ENCODE data around the gene KANSL1.
"Not testable (repeated sequence)": the region's sequence is repeated elsewhere in the genome, so short reads cannot be mapped to it uniquely, and the experiment has no call there.

DNA sequence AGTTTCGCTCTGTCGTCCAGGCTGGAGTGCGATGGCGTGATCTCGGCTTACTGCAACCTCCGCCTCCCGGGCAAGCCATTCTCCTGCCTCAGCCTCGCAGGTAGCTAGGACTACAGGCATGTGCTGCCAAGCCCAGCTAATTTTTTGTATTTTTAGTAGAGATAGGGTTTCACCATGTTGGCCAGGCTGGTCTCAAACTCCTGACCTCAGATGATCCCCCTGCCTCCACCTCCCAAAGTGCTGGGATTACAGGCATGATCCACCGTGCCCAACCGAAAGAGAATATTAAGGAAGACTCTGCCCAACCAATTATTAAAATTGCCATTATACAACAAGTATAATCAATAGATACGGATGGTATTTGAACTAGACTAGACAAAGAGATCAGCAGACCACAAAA, 82.0 kb downstream of the KANSL1 start:
- TF ChIP-seq, protein P1, sequence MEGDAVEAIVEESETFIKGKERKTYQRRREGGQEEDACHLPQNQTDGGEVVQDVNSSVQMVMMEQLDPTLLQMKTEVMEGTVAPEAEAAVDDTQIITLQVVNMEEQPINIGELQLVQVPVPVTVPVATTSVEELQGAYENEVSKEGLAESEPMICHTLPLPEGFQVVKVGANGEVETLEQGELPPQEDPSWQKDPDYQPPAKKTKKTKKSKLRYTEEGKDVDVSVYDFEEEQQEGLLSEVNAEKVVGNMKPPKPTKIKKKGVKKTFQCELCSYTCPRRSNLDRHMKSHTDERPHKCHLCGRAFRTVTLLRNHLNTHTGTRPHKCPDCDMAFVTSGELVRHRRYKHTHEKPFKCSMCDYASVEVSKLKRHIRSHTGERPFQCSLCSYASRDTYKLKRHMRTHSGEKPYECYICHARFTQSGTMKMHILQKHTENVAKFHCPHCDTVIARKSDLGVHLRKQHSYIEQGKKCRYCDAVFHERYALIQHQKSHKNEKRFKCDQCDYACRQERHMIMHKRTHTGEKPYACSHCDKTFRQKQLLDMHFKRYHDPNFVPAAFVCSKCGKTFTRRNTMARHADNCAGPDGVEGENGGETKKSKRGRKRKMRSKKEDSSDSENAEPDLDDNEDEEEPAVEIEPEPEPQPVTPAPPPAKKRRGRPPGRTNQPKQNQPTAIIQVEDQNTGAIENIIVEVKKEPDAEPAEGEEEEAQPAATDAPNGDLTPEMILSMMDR (IDR thresholded peaks at IDR 0.05; ENCODE audit: insufficient read depth, low read depth, low read length): not testable (repeated sequence)
- not testable (repeated sequence) for TF ChIP-seq EZH2 (IDR thresholded peaks at IDR 0.05; ENCODE audit: insufficient read depth, low read length)
